SK-N-SH (cell line): Measurements from ENCODE around the gene SYNE1. TPM values are rescaled to one million over a fixed set of nuclear protein-coding genes. Genes with fewer than 3 reads are reported as not detected.

ENCODE experiments used
- CTCF ChIA-PET: fragments of 300-600, 350-600 bp; formaldehyde crosslinking; extraction: SDS; loops from one replicate; lab custom pipeline; 2021; lab: Yijun Ruan, JAX
- POLR2A ChIA-PET: fragments of 350-600 bp; sonication (Branson Sonifier 250); formaldehyde crosslinking; extraction: SDS; loops from one replicate; lab custom pipeline; 2020; ENCODE audit warnings: antibody characterized with exemption, inconsistent platforms; lab: Yijun Ruan, JAX
- DNase-seq: peaks from one replicate; pipeline ENCODE4 v3.0.0; 2012
- H2AFZ ChIP-seq: fragments of 200-600 bp; sonication (generic); 2 replicates; pipeline ENCODE4 v1.8.1; 2016; ENCODE audit warnings: antibody characterized with exemption, mild to moderate bottlenecking, low read depth
- H3F3A ChIP-seq: fragments of 200-600 bp; sonication (generic); replicated peaks from 2 replicates; pipeline ENCODE3; 2016; ENCODE audit warnings: antibody characterized with exemption, mild to moderate bottlenecking; ENCODE audit not compliant: insufficient read depth
- H3K27ac ChIP-seq, 2 experiments: fragments of 200-500 bp in 1 of 2; fragments of 200-600 bp in 1 of 2; sonication (Bioruptor generic) in 1 of 2; sonication (generic), shearing (Covaris generic) in 1 of 2; 2 replicates each; pipeline versions ENCODE4 v1.5.1 to v1.6.1; 2014 to 2016; ENCODE audit warnings: low read depth in 2 of 2, inconsistent platforms in 1 of 2, low read length in 1 of 2, mild to moderate bottlenecking in 1 of 2, mixed read lengths in 1 of 2
- H3K27me3 ChIP-seq: fragments of 200-600 bp; sonication (generic), shearing (Covaris generic); 2 replicates; pipeline ENCODE4 v1.6.1; 2016; ENCODE audit warnings: mixed run types; ENCODE audit not compliant: insufficient read depth
- H3K36me3 ChIP-seq, 2 experiments: fragments of 200-500 bp in 1 of 2; fragments of 200-600 bp in 1 of 2; sonication (Bioruptor generic) in 1 of 2; sonication (generic) in 1 of 2; replicated peaks in 1 of 2; 2 replicates each; pipeline versions ENCODE3 to v1.5.1; 2014 to 2016; ENCODE audit warnings: low read length in 1 of 2, mild to moderate bottlenecking in 1 of 2; ENCODE audit not compliant: insufficient read depth in 2 of 2, control insufficient read depth in 1 of 2
- H3K4me1 ChIP-seq, 2 experiments: fragments of 200-500 bp in 1 of 2; fragments of 200-600 bp in 1 of 2; sonication (Bioruptor generic) in 1 of 2; sonication (generic), shearing (Covaris generic) in 1 of 2; 2 replicates each; pipeline versions ENCODE4 v1.5.1 to v1.6.1; 2014 to 2016; ENCODE audit warnings: low read depth in 1 of 2, low read length in 1 of 2, mixed run types in 1 of 2; ENCODE audit not compliant: insufficient read depth in 2 of 2, control insufficient read depth in 1 of 2
- H3K4me2 ChIP-seq: fragments of 200-600 bp; sonication (generic), shearing (Covaris generic); 2 replicates; pipeline ENCODE4 v1.6.1; 2017; ENCODE audit warnings: mixed run types
- H3K4me3 ChIP-seq, 2 experiments: fragments of 200-500 bp in 1 of 2; fragments of 200-600 bp in 1 of 2; sonication (Bioruptor generic) in 1 of 2; sonication (generic), shearing (Covaris generic) in 1 of 2; 2 replicates each; pipeline versions ENCODE4 v1.5.1 to v1.8.1; 2014 to 2016; ENCODE audit warnings: low read depth in 2 of 2, inconsistent platforms in 1 of 2, low read length in 1 of 2, mild to moderate bottlenecking in 1 of 2, mixed read lengths in 1 of 2, moderate library complexity in 1 of 2
- H3K79me2 ChIP-seq: fragments of 200-600 bp; sonication (generic); 2 replicates; pipeline ENCODE4 v1.8.1; 2017; ENCODE audit warnings: mild to moderate bottlenecking; ENCODE audit not compliant: insufficient read depth
- H3K9ac ChIP-seq: fragments of 200-600 bp; sonication (generic); 2 replicates; pipeline ENCODE4 v1.6.1; 2017; ENCODE audit warnings: mixed run types
- H3K9me2 ChIP-seq: fragments of 200-600 bp; sonication (generic); 2 replicates; pipeline ENCODE4 v1.6.1; 2017; ENCODE audit warnings: mixed run types
- H3K9me3 ChIP-seq: fragments of 200-600 bp; sonication (generic); 2 replicates; pipeline ENCODE4 v1.6.1; 2017; ENCODE audit warnings: mixed run types, mild to moderate bottlenecking, moderate library complexity
- H4K20me1 ChIP-seq: fragments of 200-600 bp; sonication (generic); 2 replicates; pipeline ENCODE4 v1.6.1; 2017; ENCODE audit warnings: mild to moderate bottlenecking, mixed run types; ENCODE audit not compliant: insufficient read depth
- CTCF ChIP-seq: fragments of 200-600 bp; sonication (generic); IDR thresholded peaks from 2 replicates; pipeline ENCODE4 v1.6.1; 2017; ENCODE audit warnings: antibody characterized with exemption, mild to moderate bottlenecking, moderate library complexity
- FOXM1 ChIP-seq: IDR thresholded peaks from 2 replicates; pipeline ENCODE4 v1.4.0; 2012; ENCODE audit warnings: low read depth, mild to moderate bottlenecking
- GABPA ChIP-seq: IDR thresholded peaks from 2 replicates; pipeline ENCODE4 v1.4.0; 2012; ENCODE audit warnings: low read depth, mild to moderate bottlenecking
- GATA2 ChIP-seq: sonication (generic); formaldehyde crosslinking; IDR thresholded peaks from 2 replicates; pipeline ENCODE4 v1.5.0; 2020; ENCODE audit warnings: mild to moderate bottlenecking, missing genetic modification reagents
- NFIC ChIP-seq: IDR thresholded peaks from 2 replicates; pipeline ENCODE4 v1.4.0; 2012; ENCODE audit warnings: borderline replicate concordance
- PBX3 ChIP-seq: IDR thresholded peaks from 2 replicates; pipeline ENCODE4; 2012
- RCOR1 ChIP-seq: fragments of 150-350 bp; IDR thresholded peaks from 2 replicates; pipeline ENCODE4 v1.6.1; 2017; ENCODE audit warnings: antibody characterized with exemption, low read length
- REST ChIP-seq: IDR thresholded peaks from 2 replicates; pipeline ENCODE4 v1.6.1; 2012; ENCODE audit warnings: mild to moderate bottlenecking, low read depth, low read length, moderate library complexity
- TCF12 ChIP-seq: IDR thresholded peaks from 2 replicates; pipeline ENCODE4 v1.4.0; 2012
- TEAD4 ChIP-seq: IDR thresholded peaks from 2 replicates; pipeline ENCODE4 v1.4.0; 2012; ENCODE audit warnings: mild to moderate bottlenecking, borderline replicate concordance; ENCODE audit not compliant: insufficient read depth
- YY1 ChIP-seq: IDR thresholded peaks from 2 replicates; pipeline ENCODE4 v1.4.0; 2012; ENCODE audit warnings: low read depth, mild to moderate bottlenecking
- WGBS: methylation state at CpG from one replicate; pipeline ENCODE4 v1.1.6; 2017; ENCODE audit warnings: low lambda C conversion rate; 5-methylcytosine and 5-hydroxymethylcytosine counted together
- polyA plus RNA-seq, 3 experiments: library from polyadenylated mRNA; depleted of rRNA; stranded (reverse); fragments of >200 nt; gene quantifications; 2 replicates each; pipeline ENCODE4 v1.2.3, GENCODE V29; 2012
- TF ChIP-seq, protein P1 (sequence below): IDR thresholded peaks from 2 replicates; pipeline ENCODE4 v1.4.0; 2012; ENCODE audit warnings: low read depth, borderline replicate concordance

Gene SYNE1
- polyA plus RNA-seq, 1 of the 3 experiments (the other 2 are of a cell fraction), result 31.1 TPM

GRCh38 chr6:152112491-152113261 is 524.5 kb downstream of the SYNE1 start:
- Histone ChIP-seq H3K9ac (no peak overlapping the region), H3F3A (peaks cover 4% of the 10 kb centered on the region), H3K4me1 (peaks cover 0 to 26% of the 10 kb centered on the region in 2 experiments; a peak in 2 of 4 replicates), H2AFZ (no peak overlapping the region), H3K9me3 (no peaks in the 10 kb centered on the region), H3K9me2 (no peaks in the 10 kb centered on the region), H3K79me2 (no peaks in the 10 kb centered on the region), H3K36me3 (no peaks in the 10 kb centered on the region), H3K4me2 (no peak overlapping the region), H3K27me3 (no peaks in the 10 kb centered on the region)
- WGBS, result 89% methylated on average over 9 of the region's 15 CpGs
- ChIA-PET CTCF (interaction anchor here (0.6 to 5.8 kb wide), 3 partner anchors 12 to 346 kb away, joined by 3 to 31 read pairs (median 5); no protein-coding TSS in a partner anchor), POLR2A (no interaction called here)
- no peak for DNase-seq
- TF ChIP-seq FOXM1 (no peak), TEAD4 (no peak), RCOR1 (no peak), YY1 (no peak), REST (no peak), TCF12 (no peak), GABPA (no peak), CTCF (no peak), GATA2 (CRISPR knock-in tag) (no peak), NFIC (no peak), PBX3 (no peak)
- TF ChIP-seq, protein P1, sequence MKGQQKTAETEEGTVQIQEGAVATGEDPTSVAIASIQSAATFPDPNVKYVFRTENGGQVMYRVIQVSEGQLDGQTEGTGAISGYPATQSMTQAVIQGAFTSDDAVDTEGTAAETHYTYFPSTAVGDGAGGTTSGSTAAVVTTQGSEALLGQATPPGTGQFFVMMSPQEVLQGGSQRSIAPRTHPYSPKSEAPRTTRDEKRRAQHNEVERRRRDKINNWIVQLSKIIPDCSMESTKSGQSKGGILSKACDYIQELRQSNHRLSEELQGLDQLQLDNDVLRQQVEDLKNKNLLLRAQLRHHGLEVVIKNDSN, result no peak
- TF ChIP-seq, all 33 proteins: peak for 0
- no peaks in the 10 kb centered on the region for H4K20me1 ChIP-seq
- no peak overlapping the region; a peak in 1 of 4 replicates for H3K27ac ChIP-seq
- H3K4me3 ChIP-seq, result no peak overlapping the region
